ENCODE data around the gene SMIM22. TPM values are rescaled to one million over a fixed set of nuclear protein-coding genes. Genes with fewer than 3 reads are reported as not detected.

The SMIM22 gene
- total and polyA plus RNA-seq, 2 donors (not counting 3 experiments of a cell fraction or from before 2014, with no cell fraction given): not detected

DNA sequence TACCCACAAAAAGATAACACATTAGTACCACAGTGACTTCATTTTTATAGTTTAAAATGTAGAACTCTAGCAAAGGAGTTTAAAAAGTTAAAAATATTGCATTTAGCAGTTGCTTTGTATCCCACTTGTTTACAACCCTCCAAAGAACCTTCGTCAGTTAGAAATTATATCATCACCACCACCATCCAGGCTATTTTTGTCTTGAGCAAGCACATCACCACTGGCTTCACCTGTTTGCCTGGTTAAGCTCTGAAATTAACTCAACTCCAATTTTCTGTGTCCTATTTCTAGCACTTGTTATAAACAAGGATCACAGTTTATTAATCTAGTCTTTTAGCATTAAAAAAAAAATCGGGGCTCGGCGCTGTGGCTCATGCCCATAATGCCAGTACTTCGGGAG lies 45.8 kb downstream of the SMIM22 start:
- Histone ChIP-seq H3K79me2 (ENCODE audit: control insufficient read depth, insufficient read depth, low read length) (peaks cover 23% of the 10 kb centered on the region), H3K9me1 (replicated peaks; ENCODE audit: control insufficient read depth, extremely low read depth, insufficient read depth, low read length) (no peaks in the 10 kb centered on the region), H2AFZ (ENCODE audit: low read depth, low read length) (no peak overlapping the region), H3K36me3 (ENCODE audit: control insufficient read depth in 2 of 2, extremely low read depth in 1 of 2, insufficient read depth in 2 of 2, low read length in 2 of 2) (peaks cover 25 to 42% of the 10 kb centered on the region in 2 experiments), H3K4me3 (replicated peaks in 1 of 3; ENCODE audit: insufficient read depth in 1 of 3, low read depth in 1 of 3, low read length in 3 of 3) (no peak overlapping the region), H3K4me2 (ENCODE audit: insufficient read depth, low read length) (no peak overlapping the region), H3K9ac (replicated peaks; ENCODE audit: extremely low read depth, insufficient read depth, low read length) (no peak overlapping the region), H3K9me3 (replicated peaks; ENCODE audit: control insufficient read depth, insufficient read depth, low read length) (no peaks in the 10 kb centered on the region), H3K27ac (ENCODE audit: insufficient read depth, low read depth, low read length) (no peak overlapping the region), H3K4me1 (ENCODE audit: control insufficient read depth, extremely low read depth, insufficient read depth, low read length) (peaks cover 6% of the 10 kb centered on the region), H4K20me1 (replicated peaks; ENCODE audit: control insufficient read depth, extremely low read depth, insufficient read depth, low read length) (peaks cover 2% of the 10 kb centered on the region), H3K27me3 (ENCODE audit: control insufficient read depth in 2 of 2, insufficient read depth in 2 of 2, low read length in 2 of 2) (no peaks in the 10 kb centered on the region)
- intact Hi-C loops (cut with micrococcal nuclease) (no loop called here), dilution Hi-C loops (cut with MboI; ENCODE audit: extremely low pct_ligation_motif_present, low sequenced_read_pairs) (no loop called here)
- TF ChIP-seq EZH2 (IDR thresholded peaks at IDR 0.05; ENCODE audit: borderline replicate concordance, low read depth, low read length, severe bottlenecking): no peak
- TF ChIP-seq FOS (IDR thresholded peaks at IDR 0.05; ENCODE audit: borderline replicate concordance, insufficient read depth, low read length): no peak
- TF ChIP-seq MYC (IDR thresholded peaks at IDR 0.05; ENCODE audit: low read depth, low read length): no peak
- no peak for TF ChIP-seq POLR2AphosphoS5 (IDR thresholded peaks at IDR 0.05; ENCODE audit: insufficient read depth, low read depth, low read length)
- TF ChIP-seq POLR2A (IDR thresholded peaks at IDR 0.05; ENCODE audit: low read depth, low read length): no peak
- TF ChIP-seq, protein P1, sequence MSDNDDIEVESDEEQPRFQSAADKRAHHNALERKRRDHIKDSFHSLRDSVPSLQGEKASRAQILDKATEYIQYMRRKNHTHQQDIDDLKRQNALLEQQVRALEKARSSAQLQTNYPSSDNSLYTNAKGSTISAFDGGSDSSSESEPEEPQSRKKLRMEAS (IDR thresholded peaks at IDR 0.05; ENCODE audit: insufficient read depth, insufficient read length): no peak
- no peak for TF ChIP-seq JUN (IDR thresholded peaks at IDR 0.05; ENCODE audit: borderline replicate concordance, insufficient read depth, insufficient read length, low read depth)
- FAIRE-seq (no peak), DNase-seq (ENCODE audit: low read depth, low spot score) (no peak)
- ChIA-PET CTCF (no interaction called here), POLR2A (no interaction called here)
- BruUV-seq (replicated peaks): no TSS peak

Small RNA genes within 50 kb of the gene (small RNA-seq; reads per million reads assigned to genes)
- not detected for gene RF00017 (ENCODE audit: insufficient read depth, insufficient read length, low read depth, low replicate concordance)

Other genes with a start within 250 kb of the SMIM22 start
- gene C16orf96, start 239.0 kb upstream of the SMIM22 start, total RNA-seq: not detected in 2 replicates
- gene C16orf96, start 239.0 kb upstream of the SMIM22 start, polyA plus RNA-seq: not detected in 2 replicates
- 41.6 and 43.8 TPM in 2 replicates for gene UBALD1, start 180.5 kb upstream of the SMIM22 start, total RNA-seq
- gene UBALD1, start 180.5 kb upstream of the SMIM22 start, polyA plus RNA-seq: 24.8 and 34.6 TPM in 2 replicates
- 73.0 and 80.9 TPM in 2 replicates for gene MGRN1, start 170.5 kb upstream of the SMIM22 start, total RNA-seq
- gene MGRN1, start 170.5 kb upstream of the SMIM22 start, polyA plus RNA-seq: 15.6 and 15.8 TPM in 2 replicates
- 22.8 and 24.7 TPM in 2 replicates for gene NUDT16L1, start 101.8 kb upstream of the SMIM22 start, total RNA-seq
- gene NUDT16L1, start 101.8 kb upstream of the SMIM22 start, polyA plus RNA-seq: 53.1 and 65.3 TPM in 2 replicates
- gene ANKS3, start 61.1 kb upstream of the SMIM22 start, total RNA-seq: 22.5 and 24.0 TPM in 2 replicates
- 13.9 and 14.2 TPM in 2 replicates for gene ANKS3, start 61.1 kb upstream of the SMIM22 start, polyA plus RNA-seq
- gene DNAAF8, start 60.8 kb upstream of the SMIM22 start, total RNA-seq: 1.0 TPM in 1 of 2 replicates, not detected in the other
- 0.49 and 0.58 TPM in 2 replicates for gene DNAAF8, start 60.8 kb upstream of the SMIM22 start, polyA plus RNA-seq
- 12.2 and 13.5 TPM in 2 replicates for gene ZNF500, start 28.2 kb upstream of the SMIM22 start, total RNA-seq
- gene ZNF500, start 28.2 kb upstream of the SMIM22 start, polyA plus RNA-seq: 8.6 and 12.8 TPM in 2 replicates
- gene SEPTIN12, start 7.0 kb upstream of the SMIM22 start, total RNA-seq: not detected in 2 replicates
- gene SEPTIN12, start 7.0 kb upstream of the SMIM22 start, polyA plus RNA-seq: not detected in 2 replicates
- 12.0 and 14.7 TPM in 2 replicates for gene ROGDI, start 7.3 kb downstream of the SMIM22 start, total RNA-seq
- gene ROGDI, start 7.3 kb downstream of the SMIM22 start, polyA plus RNA-seq: 36.9 TPM in 2 replicates
- gene GLYR1, start 51.9 kb downstream of the SMIM22 start, total RNA-seq: 107 TPM in 2 replicates
- gene GLYR1, start 51.9 kb downstream of the SMIM22 start, polyA plus RNA-seq: 44.0 and 47.9 TPM in 2 replicates
- gene UBN1, start 52.1 kb downstream of the SMIM22 start, total RNA-seq: 44.8 and 45.3 TPM in 2 replicates
- gene UBN1, start 52.1 kb downstream of the SMIM22 start, polyA plus RNA-seq: 23.9 and 26.0 TPM in 2 replicates
- gene PPL, start 141.8 kb downstream of the SMIM22 start, total RNA-seq: 0.05 and 0.20 TPM in 2 replicates
- gene PPL, start 141.8 kb downstream of the SMIM22 start, polyA plus RNA-seq: 0.03 and 0.07 TPM in 2 replicates
- gene SEC14L5, start 163.0 kb downstream of the SMIM22 start, total RNA-seq: not detected in 2 replicates
- not detected in 2 replicates for gene SEC14L5, start 163.0 kb downstream of the SMIM22 start, polyA plus RNA-seq
- gene NAGPA, start 238.6 kb downstream of the SMIM22 start, total RNA-seq: 26.3 and 29.9 TPM in 2 replicates
- 29.6 and 35.2 TPM in 2 replicates for gene NAGPA, start 238.6 kb downstream of the SMIM22 start, polyA plus RNA-seq

Measured in endothelial cell of umbilical vein (primary cell).